CD4-positive, alpha-beta memory T cell (primary cell): ENCODE results near the gene FLNC. TPM values are rescaled to one million over a fixed set of nuclear protein-coding genes. Genes with fewer than 3 reads are reported as not detected.

Source experiments
- CTCF ChIA-PET: fragments of 350-600 bp; sonication (Branson Sonifier 250); formaldehyde crosslinking; loops from one replicate; lab custom pipeline; 2021; ENCODE audit warnings: inconsistent platforms; ENCODE audit not compliant: partially characterized antibody; lab: Charles Lee
- POLR2A ChIA-PET: fragments of 350-600 bp; sonication (Branson Sonifier 250); formaldehyde crosslinking; loops from one replicate; lab custom pipeline; 2021; ENCODE audit not compliant: partially characterized antibody; lab: Charles Lee
- DNase-seq, 5 donors: peaks; one replicate each; pipeline versions ENCODE4 v3.0.0 to v3.0.0-alpha.2; 2020 to 2022; ENCODE audit warnings: mixed read lengths in 1 of 5
- H3K27ac ChIP-seq: one replicate; pipeline ENCODE4 v1.7.0; 2013; ENCODE audit warnings: low read depth, low read length
- H3K27me3 ChIP-seq: 2 replicates; pipeline ENCODE4 v1.7.0; 2013; ENCODE audit warnings: mild to moderate bottlenecking, low read length, moderate library complexity; ENCODE audit not compliant: insufficient read depth
- H3K36me3 ChIP-seq: 2 replicates; pipeline ENCODE4 v1.7.0; 2013; ENCODE audit warnings: mild to moderate bottlenecking, low read length, moderate library complexity; ENCODE audit not compliant: insufficient read depth
- H3K4me1 ChIP-seq: 2 replicates; pipeline ENCODE4 v1.7.0; 2013; ENCODE audit warnings: mild to moderate bottlenecking, low read length, moderate library complexity; ENCODE audit not compliant: insufficient read depth
- H3K4me3 ChIP-seq, 2 donors: one replicate each; pipeline ENCODE4 v1.7.0; 2013; ENCODE audit warnings: low read length in 2 of 2, mild to moderate bottlenecking in 1 of 2
- H3K9me3 ChIP-seq, 2 donors: one replicate each; pipeline ENCODE4 v1.7.0; 2013; ENCODE audit warnings: low read length in 2 of 2, control low read depth in 1 of 2; ENCODE audit not compliant: control insufficient read depth in 1 of 2
- H3K27ac Mint-ChIP-seq, 7 donors: one replicate each; pipeline ENCODE4 v1.8.0; 2020 to 2021; ENCODE audit warnings: mixed read lengths in 7 of 7, mild to moderate bottlenecking in 6 of 7, inconsistent platforms in 3 of 7, moderate library complexity in 3 of 7
- H3K27me3 Mint-ChIP-seq, 2 donors: one replicate each; pipeline ENCODE4 v1.8.0; 2020 to 2021; ENCODE audit warnings: mixed read lengths in 2 of 2
- H3K36me3 Mint-ChIP-seq, 2 donors: one replicate each; pipeline ENCODE4 v1.8.0; 2020 to 2021; ENCODE audit warnings: mixed read lengths in 2 of 2, inconsistent platforms in 1 of 2, mild to moderate bottlenecking in 1 of 2
- H3K4me1 Mint-ChIP-seq, 4 donors: one replicate each; pipeline ENCODE4 v1.8.0; 2020 to 2021; ENCODE audit warnings: mixed read lengths in 4 of 4, mild to moderate bottlenecking in 1 of 4
- H3K4me3 Mint-ChIP-seq, 8 donors: one replicate each; pipeline ENCODE4 v1.8.0; 2020 to 2021; ENCODE audit warnings: mixed read lengths in 8 of 8, mild to moderate bottlenecking in 7 of 8, moderate library complexity in 6 of 8, inconsistent platforms in 3 of 8
- H3K9me3 Mint-ChIP-seq, 8 donors: one replicate each; pipeline ENCODE4 v1.8.0; 2020 to 2021; ENCODE audit warnings: mixed read lengths in 8 of 8, mild to moderate bottlenecking in 5 of 8, inconsistent platforms in 3 of 8, moderate library complexity in 1 of 8
- intact Hi-C: fragments of 100-400 bp; cut with micrococcal nuclease; formaldehyde crosslinking; loops from one replicate; pipeline ENCODE4 v1.15.1; 2023
- polyA plus RNA-seq, 2 donors: library from polyadenylated mRNA; unstranded; fragments of 300-500 nt; fragmentation: Illumina TruSeq; gene quantifications; one replicate each; pipeline ENCODE4 v1.2.3, GENCODE V29; 2021
- total RNA-seq, 2 experiments: library from RNA; stranded (reverse); gene quantifications; one replicate each; pipeline ENCODE4 v1.2.3, GENCODE V29; 2021

The FLNC gene
- total and polyA plus RNA-seq, 4 experiments from 2014 or later = 0.06 TPM; not detected in 3

DNA sequence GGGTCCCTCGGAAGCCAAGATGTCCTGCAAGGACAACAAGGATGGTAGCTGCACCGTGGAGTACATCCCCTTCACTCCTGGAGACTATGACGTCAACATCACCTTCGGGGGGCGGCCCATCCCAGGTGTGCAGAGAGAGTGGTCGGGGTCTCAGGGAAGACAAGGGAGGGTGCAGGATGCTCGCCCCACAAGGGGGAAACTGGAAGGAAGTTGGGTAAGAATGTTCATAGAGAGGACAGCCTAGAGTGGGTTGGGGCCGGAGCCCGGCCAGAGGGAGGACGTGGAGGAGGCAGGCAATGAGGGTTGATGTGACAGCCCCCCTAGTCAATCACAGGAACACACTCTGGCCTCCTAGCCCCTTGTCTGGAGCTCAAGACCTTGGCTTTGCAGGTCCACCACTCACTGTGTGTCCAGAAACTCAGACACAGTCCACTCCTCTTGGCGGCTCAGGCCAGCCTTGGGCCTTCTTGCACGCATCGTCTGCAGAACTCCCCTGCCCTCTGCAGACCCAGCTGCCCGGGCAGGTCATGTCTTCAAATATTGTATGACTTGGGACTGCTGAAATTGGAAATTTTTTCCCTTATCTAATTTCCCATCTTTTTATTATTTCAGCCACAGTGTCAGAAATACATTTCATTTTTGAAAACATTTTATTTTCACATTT lies 16.7 kb downstream of the FLNC start:
- intact Hi-C loops = no loop called here
- Histone ChIP-seq H3K27ac (no peak overlapping the region), H3K4me3 (no peak overlapping the region), H3K9me3 (no peaks in the 10 kb centered on the region), H3K36me3 (no peaks in the 10 kb centered on the region), H3K4me1 (no peaks in the 10 kb centered on the region), H3K27me3 (no peaks in the 10 kb centered on the region)
- Mint-ChIP-seq H3K27ac (no peak overlapping the region), H3K9me3 (no peaks in the 10 kb centered on the region), H3K36me3 (no peaks in the 10 kb centered on the region), H3K4me1 (peaks cover 0 to 1% (median 0%) of the 10 kb centered on the region in 4 donors), H3K27me3 (no peaks in the 10 kb centered on the region), H3K4me3 (no peak overlapping the region)
- DNase-seq = no peak
- ChIA-PET POLR2A (no interaction called here), CTCF (no interaction called here)

GRCh38 chr7:128847721-128848211 lies 17.6 kb downstream of the FLNC start:
- H3K27me3 ChIP-seq = no peaks in the 10 kb centered on the region
- H3K9me3 ChIP-seq = no peaks in the 10 kb centered on the region
- H3K27ac Mint-ChIP-seq = no peak overlapping the region
- no peak overlapping the region for H3K4me3 Mint-ChIP-seq
- ChIA-PET POLR2A (no interaction called here), CTCF (interaction anchor here (3.4 kb wide), 1 partner anchor 35 kb away, joined by 7 read pairs; no protein-coding TSS in a partner anchor)
- no peaks in the 10 kb centered on the region for H3K4me1 ChIP-seq
- H3K4me3 ChIP-seq = no peak overlapping the region
- H3K27me3 Mint-ChIP-seq = no peaks in the 10 kb centered on the region
- H3K9me3 Mint-ChIP-seq = no peaks in the 10 kb centered on the region
- no peak for DNase-seq
- intact Hi-C loops = no loop called here
- H3K27ac ChIP-seq = no peak overlapping the region
- H3K4me1 Mint-ChIP-seq = no peaks in the 10 kb centered on the region
- H3K36me3 ChIP-seq = no peaks in the 10 kb centered on the region
- no peaks in the 10 kb centered on the region for H3K36me3 Mint-ChIP-seq

DNA sequence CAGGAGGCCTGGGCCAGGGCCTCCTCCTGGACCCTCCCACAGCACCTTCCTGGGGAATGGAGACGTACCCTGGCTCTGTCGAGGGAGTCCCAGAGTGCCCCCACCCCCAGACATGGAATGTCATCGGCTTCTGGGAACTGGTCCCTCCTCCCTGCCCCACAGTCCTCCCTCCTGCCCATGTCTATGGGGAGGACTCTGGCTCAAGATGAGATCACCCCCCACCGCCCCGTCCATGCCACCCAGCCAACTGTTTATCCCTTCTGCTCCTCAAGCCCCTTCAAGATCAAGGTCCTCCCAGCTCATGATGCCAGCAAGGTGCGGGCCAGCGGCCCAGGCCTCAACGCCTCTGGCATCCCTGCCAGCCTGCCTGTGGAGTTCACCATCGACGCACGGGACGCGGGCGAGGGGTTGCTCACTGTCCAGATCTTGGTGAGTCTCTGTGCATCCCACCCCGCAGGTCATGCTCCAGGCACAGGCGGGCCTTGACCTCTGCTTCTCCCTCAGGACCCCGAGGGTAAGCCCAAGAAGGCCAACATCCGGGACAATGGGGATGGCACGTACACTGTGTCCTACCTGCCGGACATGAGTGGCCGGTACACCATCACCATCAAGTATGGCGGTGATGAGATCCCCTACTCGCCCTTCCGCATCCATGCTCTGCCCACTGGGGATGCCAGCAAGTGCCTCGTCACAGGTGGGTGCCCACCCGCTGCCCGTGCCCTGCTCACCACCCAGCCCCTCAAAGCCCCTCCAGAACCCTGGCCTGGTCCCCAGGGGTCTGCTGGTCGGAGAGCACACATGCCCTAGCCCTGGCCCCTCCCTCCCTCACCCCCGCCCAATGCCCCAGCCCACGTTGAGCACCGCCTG lies 18.3 kb downstream of the FLNC start:
- H3K4me1 Mint-ChIP-seq = no peaks in the 10 kb centered on the region
- H3K9me3 Mint-ChIP-seq = no peaks in the 10 kb centered on the region
- no peaks in the 10 kb centered on the region for H3K4me1 ChIP-seq
- ChIA-PET POLR2A (no interaction called here), CTCF (interaction anchor here (3.4 kb wide), 1 partner anchor 35 kb away, joined by 7 read pairs; no protein-coding TSS in a partner anchor)
- no peaks in the 10 kb centered on the region for H3K9me3 ChIP-seq
- no peaks in the 10 kb centered on the region for H3K36me3 Mint-ChIP-seq
- H3K36me3 ChIP-seq = no peaks in the 10 kb centered on the region
- H3K27me3 Mint-ChIP-seq = peaks cover 0 to 2% of the 10 kb centered on the region in 2 donors
- no peak for DNase-seq
- H3K27ac ChIP-seq = no peak overlapping the region
- no peak overlapping the region for H3K4me3 Mint-ChIP-seq
- no peaks in the 10 kb centered on the region for H3K27me3 ChIP-seq
- no peak overlapping the region for H3K4me3 ChIP-seq
- intact Hi-C loops = no loop called here
- H3K27ac Mint-ChIP-seq = no peak overlapping the region

DNA sequence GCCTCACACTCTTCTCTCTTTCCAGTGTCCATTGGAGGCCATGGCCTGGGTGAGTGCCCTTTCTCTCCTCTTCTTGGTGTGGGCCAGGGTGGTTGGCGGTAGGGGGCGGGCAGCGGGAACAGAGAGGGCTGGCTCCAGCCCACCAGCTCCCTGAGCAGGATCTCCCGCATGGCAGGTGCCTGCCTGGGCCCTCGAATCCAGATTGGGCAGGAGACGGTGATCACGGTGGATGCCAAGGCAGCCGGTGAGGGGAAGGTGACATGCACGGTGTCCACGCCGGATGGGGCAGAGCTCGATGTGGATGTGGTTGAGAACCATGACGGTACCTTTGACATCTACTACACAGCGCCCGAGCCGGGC lies 18.9 kb downstream of the FLNC start:
- intact Hi-C loops = no loop called here
- Mint-ChIP-seq H3K27ac (no peak overlapping the region), H3K27me3 (peaks cover 0 to 3% of the 10 kb centered on the region in 2 donors), H3K4me3 (peak overlapping the region in 1 of 8 donors; percentile 49), H3K4me1 (no peaks in the 10 kb centered on the region), H3K9me3 (no peaks in the 10 kb centered on the region), H3K36me3 (no peaks in the 10 kb centered on the region)
- H3K27me3 ChIP-seq = no peaks in the 10 kb centered on the region
- H3K4me3 ChIP-seq = no peak overlapping the region
- no peaks in the 10 kb centered on the region for H3K36me3 ChIP-seq
- DNase-seq = no peak
- H3K4me1 ChIP-seq = no peaks in the 10 kb centered on the region
- ChIA-PET CTCF (interaction anchor here (3.4 kb wide), 1 partner anchor 34 kb away, joined by 7 read pairs; no protein-coding TSS in a partner anchor), POLR2A (interaction anchor here (1.5 kb wide), 1 partner anchor 13 kb away, joined by 3 read pairs; the partner anchor contains the start of gene ATP6V1F)
- no peaks in the 10 kb centered on the region for H3K9me3 ChIP-seq
- H3K27ac ChIP-seq = no peak overlapping the region

DNA sequence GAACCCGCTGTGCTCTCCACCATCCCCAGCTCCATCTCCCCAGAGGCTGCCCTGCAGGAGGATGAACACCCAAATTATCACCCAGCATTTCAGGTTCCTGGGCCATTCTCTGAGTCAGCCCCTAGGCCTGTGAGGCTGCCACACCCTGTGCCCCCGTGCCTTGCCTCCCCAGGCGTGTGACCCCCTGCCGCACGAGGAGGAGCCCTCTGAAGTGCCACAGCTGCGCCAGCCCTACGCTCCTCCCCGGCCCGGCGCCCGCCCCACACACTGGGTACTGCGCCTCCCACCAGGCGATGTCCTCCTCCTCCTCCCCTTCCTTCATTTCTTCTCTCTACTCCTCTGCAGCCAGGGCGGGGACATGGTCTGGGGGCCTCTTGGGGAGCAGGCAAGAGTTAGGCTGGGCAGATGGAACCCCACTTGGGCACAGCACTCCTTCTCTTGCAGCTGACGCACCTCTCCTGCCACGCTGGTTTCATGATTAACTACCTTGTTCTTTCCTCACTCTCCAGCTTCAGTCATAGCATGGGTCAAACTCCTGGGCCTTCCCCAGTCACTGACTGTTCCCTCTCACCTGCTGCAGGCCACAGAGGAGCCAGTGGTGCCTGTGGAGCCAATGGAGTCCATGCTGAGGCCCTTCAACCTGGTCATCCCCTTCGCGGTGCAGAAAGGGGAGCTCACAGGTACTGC lies 19.7 kb downstream of the FLNC start:
- H3K27ac ChIP-seq = no peak overlapping the region
- Mint-ChIP-seq H3K36me3 (no peaks in the 10 kb centered on the region), H3K27me3 (peaks cover 0 to 3% of the 10 kb centered on the region in 2 donors), H3K9me3 (no peaks in the 10 kb centered on the region), H3K4me3 (no peak overlapping the region), H3K4me1 (no peaks in the 10 kb centered on the region), H3K27ac (peak overlapping the region in 1 of 7 donors; percentile 18)
- no peaks in the 10 kb centered on the region for H3K36me3 ChIP-seq
- H3K27me3 ChIP-seq = no peaks in the 10 kb centered on the region
- H3K4me3 ChIP-seq = no peak overlapping the region
- intact Hi-C loops = no loop called here
- no peaks in the 10 kb centered on the region for H3K9me3 ChIP-seq
- no peak for DNase-seq
- POLR2A ChIA-PET = interaction anchor here (1.5 kb wide), 1 partner anchor 12 kb away, joined by 3 read pairs; the partner anchor contains the start of gene ATP6V1F
- CTCF ChIA-PET = interaction anchor here (0.9 to 3.4 kb wide), 2 partner anchors 9 to 33 kb away, joined by 3 to 7 read pairs; no protein-coding TSS in a partner anchor
- H3K4me1 ChIP-seq = no peaks in the 10 kb centered on the region

DNA sequence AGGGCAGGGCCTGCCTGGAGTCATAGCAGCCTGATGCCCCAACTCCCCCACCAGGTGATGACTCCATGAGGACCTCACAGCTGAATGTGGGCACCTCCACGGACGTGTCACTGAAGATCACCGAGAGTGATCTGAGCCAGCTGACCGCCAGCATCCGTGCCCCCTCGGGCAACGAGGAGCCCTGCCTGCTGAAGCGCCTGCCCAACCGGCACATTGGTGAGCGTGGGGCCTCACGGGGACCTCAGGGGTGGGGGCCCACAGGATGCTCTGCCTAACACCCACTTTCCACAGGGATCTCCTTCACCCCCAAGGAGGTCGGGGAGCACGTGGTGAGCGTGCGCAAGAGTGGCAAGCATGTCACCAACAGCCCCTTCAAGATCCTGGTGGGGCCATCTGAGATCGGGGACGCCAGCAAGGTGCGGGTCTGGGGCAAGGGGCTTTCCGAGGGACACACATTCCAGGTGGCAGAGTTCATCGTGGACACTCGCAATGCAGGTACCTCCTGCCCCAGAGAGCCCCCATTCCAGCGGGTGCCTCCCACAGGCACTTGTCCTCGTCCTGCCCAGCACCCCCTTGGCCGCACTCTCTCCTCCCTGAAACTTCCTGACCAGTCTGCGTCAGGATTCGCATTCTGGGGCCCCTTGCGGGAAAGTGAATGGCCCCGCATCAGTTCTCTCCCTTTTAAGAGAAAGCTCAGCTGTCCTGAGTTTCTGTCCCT lies 22.5 kb downstream of the FLNC start:
- Mint-ChIP-seq H3K36me3 (no peaks in the 10 kb centered on the region), H3K27ac (no peak overlapping the region), H3K4me3 (no peak overlapping the region), H3K4me1 (no peaks in the 10 kb centered on the region), H3K9me3 (no peaks in the 10 kb centered on the region), H3K27me3 (peaks cover 1 to 3% of the 10 kb centered on the region in 2 donors)
- ChIA-PET POLR2A (no interaction called here), CTCF (no interaction called here)
- intact Hi-C loops = no loop called here
- no peaks in the 10 kb centered on the region for H3K27me3 ChIP-seq
- DNase-seq = no peak
- H3K27ac ChIP-seq = no peak overlapping the region
- no peaks in the 10 kb centered on the region for H3K4me1 ChIP-seq
- H3K4me3 ChIP-seq = no peak overlapping the region
- H3K9me3 ChIP-seq = no peaks in the 10 kb centered on the region
- no peaks in the 10 kb centered on the region for H3K36me3 ChIP-seq
